SK-N-SH treated with all-trans-retinoic acid at 6 μM for 48 hours (cell line): Measurements from ENCODE around the gene AUTS2.

Experiments
- ATAC-seq: fragments of 200-7000 bp; cut with Tn5 transposase; 3 replicates; pipeline ENCODE4 v1.9.1; 2020; ENCODE audit warnings: mild to moderate bottlenecking, moderate library complexity
- ARNTL ChIP-seq: fragments of 450-650 bp; formaldehyde crosslinking; IDR thresholded peaks from 2 replicates; pipeline ENCODE4 v1.5.0; 2020; ENCODE audit warnings: low read depth, mild to moderate bottlenecking, moderate library complexity, borderline replicate concordance
- BACH2 ChIP-seq: fragments of 250-450 bp; sonication (Bioruptor Pico); IDR thresholded peaks from 2 replicates; pipeline ENCODE4 v1.9.0; 2021; ENCODE audit warnings: mild to moderate bottlenecking, borderline replicate concordance
- CSDC2 ChIP-seq: fragments of 250-450 bp; sonication (Bioruptor Pico); IDR thresholded peaks from 2 replicates; pipeline ENCODE4 v1.5.0; 2020; ENCODE audit warnings: mild to moderate bottlenecking, moderate library complexity
- ESRRG ChIP-seq: fragments of 250-450 bp; sonication (Bioruptor Pico); IDR thresholded peaks from 2 replicates; pipeline ENCODE4 v1.6.1; 2021; ENCODE audit warnings: mild to moderate bottlenecking
- GLIS3 ChIP-seq: fragments of 250-450 bp; sonication (Bioruptor Pico); IDR thresholded peaks from 2 replicates; pipeline ENCODE4 v1.5.0; 2020; ENCODE audit warnings: mild to moderate bottlenecking, moderate library complexity
- ISL1 ChIP-seq: fragments of 250-450 bp; sonication (Bioruptor Pico); IDR thresholded peaks from 2 replicates; pipeline ENCODE4 v2.1.2; 2022; ENCODE audit warnings: mild to moderate bottlenecking, moderate library complexity
- OSR1 ChIP-seq: fragments of 250-450 bp; sonication (Bioruptor Pico); IDR thresholded peaks from 2 replicates; pipeline ENCODE4 v1.8.0; 2022; ENCODE audit warnings: moderate library complexity, mild to moderate bottlenecking, inconsistent platforms
- PPARA ChIP-seq: fragments of 250-450 bp; sonication (Bioruptor Pico); IDR thresholded peaks from 2 replicates; pipeline ENCODE4 v1.5.0; 2020; ENCODE audit warnings: mild to moderate bottlenecking, borderline replicate concordance
- RARB ChIP-seq: fragments of 250-450 bp; sonication (Bioruptor Pico); IDR thresholded peaks from 2 replicates; pipeline ENCODE4 v1.8.0; 2021; ENCODE audit warnings: mild to moderate bottlenecking, moderate library complexity
- SNAI2 ChIP-seq: fragments of 250-450 bp; sonication (Bioruptor Pico); IDR thresholded peaks from 2 replicates; pipeline ENCODE4 v1.5.0; 2020; ENCODE audit warnings: mild to moderate bottlenecking, moderate library complexity
- TCF4 ChIP-seq: fragments of 250-450 bp; sonication (Bioruptor Pico); IDR thresholded peaks from 2 replicates; pipeline ENCODE4 v1.8.0; 2021; ENCODE audit warnings: mild to moderate bottlenecking, moderate library complexity, borderline replicate concordance
- TOX ChIP-seq: fragments of 250-450 bp; sonication (Bioruptor Pico); IDR thresholded peaks from 2 replicates; pipeline ENCODE4 v1.8.0; 2021; ENCODE audit warnings: mild to moderate bottlenecking, moderate library complexity, borderline replicate concordance
- ZC3H10 ChIP-seq: fragments of 250-450 bp; sonication (Bioruptor Pico); IDR thresholded peaks from 2 replicates; pipeline ENCODE4 v1.5.1; 2021; ENCODE audit warnings: mild to moderate bottlenecking, moderate library complexity
- ZFP3 ChIP-seq: fragments of 250-450 bp; sonication (Bioruptor Pico); IDR thresholded peaks from 2 replicates; pipeline ENCODE4 v1.5.0; 2020; ENCODE audit warnings: mild to moderate bottlenecking, moderate library complexity
- ZFP30 ChIP-seq: fragments of 450-650 bp; formaldehyde crosslinking; IDR thresholded peaks from 2 replicates; pipeline ENCODE4 v1.5.0; 2022; ENCODE audit warnings: mild to moderate bottlenecking, moderate library complexity
- ZNF565 ChIP-seq: fragments of 450-650 bp; formaldehyde crosslinking; conservative IDR thresholded peaks from 2 replicates; pipeline ENCODE4 v1.5.0; 2020; ENCODE audit warnings: low read depth, mild to moderate bottlenecking, moderate library complexity
- ZNF70 ChIP-seq: fragments of 450-650 bp; formaldehyde crosslinking; IDR thresholded peaks from 2 replicates; pipeline ENCODE4 v1.5.0; 2020; ENCODE audit warnings: mild to moderate bottlenecking, moderate library complexity
- ZNF8 ChIP-seq: fragments of 450-650 bp; formaldehyde crosslinking; IDR thresholded peaks from 2 replicates; pipeline ENCODE4 v1.5.0; 2020; ENCODE audit warnings: mild to moderate bottlenecking, moderate library complexity
- TF ChIP-seq, protein P1 (sequence below): fragments of 250-450 bp; sonication (Bioruptor Pico); IDR thresholded peaks from 2 replicates; pipeline ENCODE4 v1.5.1; 2020; ENCODE audit warnings: low read depth, mild to moderate bottlenecking, moderate library complexity
- TF ChIP-seq, protein P2 (sequence below): fragments of 250-450 bp; sonication (Bioruptor Pico); IDR thresholded peaks from 2 replicates; pipeline ENCODE4 v1.5.1; 2021; ENCODE audit warnings: mild to moderate bottlenecking, moderate library complexity
- TF ChIP-seq, protein P3 (sequence below): fragments of 250-450 bp; sonication (Bioruptor Pico); IDR thresholded peaks from 2 replicates; pipeline ENCODE4 v1.8.0; 2020; ENCODE audit warnings: mild to moderate bottlenecking, moderate library complexity, borderline replicate concordance
- TF ChIP-seq, protein P4 (sequence below): fragments of 250-450 bp; sonication (Bioruptor Pico); IDR thresholded peaks from 2 replicates; pipeline ENCODE4 v1.5.0; 2020; ENCODE audit warnings: mild to moderate bottlenecking, moderate library complexity
- TF ChIP-seq, protein P5 (sequence below): fragments of 250-450 bp; sonication (Bioruptor Pico); IDR thresholded peaks from 2 replicates; pipeline ENCODE4 v1.8.0; 2021; ENCODE audit warnings: low read depth, mild to moderate bottlenecking, moderate library complexity, borderline replicate concordance

Gene AUTS2

DNA sequence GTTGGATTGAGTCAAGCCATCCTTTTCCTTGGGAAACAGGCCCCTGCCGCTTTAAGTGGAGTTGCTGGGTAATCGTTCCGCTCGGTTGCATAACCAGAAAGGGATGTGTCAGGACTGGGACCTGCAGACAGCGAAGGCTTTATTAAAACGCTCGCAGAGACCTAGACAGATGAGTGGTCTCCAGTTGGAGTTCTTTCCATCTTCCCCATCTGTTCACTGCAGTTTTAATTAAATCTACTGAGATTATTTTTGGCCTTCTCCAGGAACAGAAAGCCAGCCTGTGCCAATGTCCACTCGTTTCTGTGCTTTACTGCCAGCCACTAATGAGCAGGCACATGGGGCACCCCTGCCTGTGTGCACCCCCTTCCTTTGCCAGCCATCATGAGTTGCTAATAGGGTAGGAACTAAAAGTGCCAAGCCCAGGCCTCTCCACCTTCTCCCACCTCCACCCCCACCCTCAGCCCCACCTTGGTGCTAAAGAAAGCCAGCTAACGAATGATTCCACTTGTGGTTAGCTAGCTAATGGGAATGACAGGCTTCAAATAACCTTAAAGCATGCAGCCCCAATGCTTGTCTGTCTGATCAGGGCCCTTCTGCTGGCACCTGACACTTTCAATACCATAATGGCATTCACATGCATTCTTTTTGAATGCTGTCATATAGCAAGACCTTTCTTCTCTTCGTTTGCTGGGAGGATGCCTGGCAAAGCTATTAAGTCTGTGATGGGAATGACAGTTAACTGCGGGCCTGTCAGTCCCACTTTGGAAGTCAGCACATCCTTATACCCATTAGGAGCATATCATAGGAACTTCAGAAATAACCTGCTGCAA is 976.9 kb downstream of the AUTS2 start:
- TF ChIP-seq ZNF8 (CRISPR knock-in tag) (0 out of 2 replicates have a peak, but pooled peaks have one; percentile 45), ESRRG (peak; percentile 76; the same call in 1 of the 2 replicates), TOX (CRISPR knock-in tag) (peak; percentile 56; the same call in 1 of the 2 replicates), ZNF70 (CRISPR knock-in tag) (0 out of 2 replicates have a peak, but pooled peaks have one; percentile 36), TCF4 (CRISPR knock-in tag) (peak; percentile 65; the same call in 1 of the 2 replicates), GLIS3 (CRISPR knock-in tag) (peak; percentile 84), OSR1 (no peak), CSDC2 (CRISPR knock-in tag) (peak; percentile 53; the same call in 1 of the 2 replicates), SNAI2 (CRISPR knock-in tag) (peak; percentile 95), RARB (CRISPR knock-in tag) (no peak), ISL1 (CRISPR knock-in tag) (peak; percentile 98), ZFP30 (CRISPR knock-in tag) (no peak), ZNF565 (CRISPR knock-in tag) (no peak), BACH2 (CRISPR knock-in tag) (no peak), ZFP3 (CRISPR knock-in tag) (peak; percentile 69), ARNTL (CRISPR knock-in tag) (no peak), PPARA (CRISPR knock-in tag) (no peak), ZC3H10 (no peak)
- TF ChIP-seq, protein P1, sequence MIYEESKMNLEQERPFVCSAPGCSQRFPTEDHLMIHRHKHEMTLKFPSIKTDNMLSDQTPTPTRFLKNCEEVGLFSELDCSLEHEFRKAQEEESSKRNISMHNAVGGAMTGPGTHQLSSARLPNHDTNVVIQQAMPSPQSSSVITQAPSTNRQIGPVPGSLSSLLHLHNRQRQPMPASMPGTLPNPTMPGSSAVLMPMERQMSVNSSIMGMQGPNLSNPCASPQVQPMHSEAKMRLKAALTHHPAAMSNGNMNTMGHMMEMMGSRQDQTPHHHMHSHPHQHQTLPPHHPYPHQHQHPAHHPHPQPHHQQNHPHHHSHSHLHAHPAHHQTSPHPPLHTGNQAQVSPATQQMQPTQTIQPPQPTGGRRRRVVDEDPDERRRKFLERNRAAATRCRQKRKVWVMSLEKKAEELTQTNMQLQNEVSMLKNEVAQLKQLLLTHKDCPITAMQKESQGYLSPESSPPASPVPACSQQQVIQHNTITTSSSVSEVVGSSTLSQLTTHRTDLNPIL = peak; percentile 93
- TF ChIP-seq, protein P2, sequence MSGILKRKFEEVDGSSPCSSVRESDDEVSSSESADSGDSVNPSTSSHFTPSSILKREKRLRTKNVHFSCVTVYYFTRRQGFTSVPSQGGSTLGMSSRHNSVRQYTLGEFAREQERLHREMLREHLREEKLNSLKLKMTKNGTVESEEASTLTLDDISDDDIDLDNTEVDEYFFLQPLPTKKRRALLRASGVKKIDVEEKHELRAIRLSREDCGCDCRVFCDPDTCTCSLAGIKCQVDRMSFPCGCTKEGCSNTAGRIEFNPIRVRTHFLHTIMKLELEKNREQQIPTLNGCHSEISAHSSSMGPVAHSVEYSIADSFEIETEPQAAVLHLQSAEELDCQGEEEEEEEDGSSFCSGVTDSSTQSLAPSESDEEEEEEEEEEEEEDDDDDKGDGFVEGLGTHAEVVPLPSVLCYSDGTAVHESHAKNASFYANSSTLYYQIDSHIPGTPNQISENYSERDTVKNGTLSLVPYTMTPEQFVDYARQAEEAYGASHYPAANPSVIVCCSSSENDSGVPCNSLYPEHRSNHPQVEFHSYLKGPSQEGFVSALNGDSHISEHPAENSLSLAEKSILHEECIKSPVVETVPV (CRISPR knock-in tag) = 0 out of 2 replicates have a peak, but pooled peaks have one; percentile 14
- TF ChIP-seq, protein P3, sequence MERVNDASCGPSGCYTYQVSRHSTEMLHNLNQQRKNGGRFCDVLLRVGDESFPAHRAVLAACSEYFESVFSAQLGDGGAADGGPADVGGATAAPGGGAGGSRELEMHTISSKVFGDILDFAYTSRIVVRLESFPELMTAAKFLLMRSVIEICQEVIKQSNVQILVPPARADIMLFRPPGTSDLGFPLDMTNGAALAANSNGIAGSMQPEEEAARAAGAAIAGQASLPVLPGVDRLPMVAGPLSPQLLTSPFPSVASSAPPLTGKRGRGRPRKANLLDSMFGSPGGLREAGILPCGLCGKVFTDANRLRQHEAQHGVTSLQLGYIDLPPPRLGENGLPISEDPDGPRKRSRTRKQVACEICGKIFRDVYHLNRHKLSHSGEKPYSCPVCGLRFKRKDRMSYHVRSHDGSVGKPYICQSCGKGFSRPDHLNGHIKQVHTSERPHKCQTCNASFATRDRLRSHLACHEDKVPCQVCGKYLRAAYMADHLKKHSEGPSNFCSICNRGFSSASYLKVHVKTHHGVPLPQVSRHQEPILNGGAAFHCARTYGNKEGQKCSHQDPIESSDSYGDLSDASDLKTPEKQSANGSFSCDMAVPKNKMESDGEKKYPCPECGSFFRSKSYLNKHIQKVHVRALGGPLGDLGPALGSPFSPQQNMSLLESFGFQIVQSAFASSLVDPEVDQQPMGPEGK = peak; percentile 13; the same call in 1 of the 2 replicates
- TF ChIP-seq, protein P4, sequence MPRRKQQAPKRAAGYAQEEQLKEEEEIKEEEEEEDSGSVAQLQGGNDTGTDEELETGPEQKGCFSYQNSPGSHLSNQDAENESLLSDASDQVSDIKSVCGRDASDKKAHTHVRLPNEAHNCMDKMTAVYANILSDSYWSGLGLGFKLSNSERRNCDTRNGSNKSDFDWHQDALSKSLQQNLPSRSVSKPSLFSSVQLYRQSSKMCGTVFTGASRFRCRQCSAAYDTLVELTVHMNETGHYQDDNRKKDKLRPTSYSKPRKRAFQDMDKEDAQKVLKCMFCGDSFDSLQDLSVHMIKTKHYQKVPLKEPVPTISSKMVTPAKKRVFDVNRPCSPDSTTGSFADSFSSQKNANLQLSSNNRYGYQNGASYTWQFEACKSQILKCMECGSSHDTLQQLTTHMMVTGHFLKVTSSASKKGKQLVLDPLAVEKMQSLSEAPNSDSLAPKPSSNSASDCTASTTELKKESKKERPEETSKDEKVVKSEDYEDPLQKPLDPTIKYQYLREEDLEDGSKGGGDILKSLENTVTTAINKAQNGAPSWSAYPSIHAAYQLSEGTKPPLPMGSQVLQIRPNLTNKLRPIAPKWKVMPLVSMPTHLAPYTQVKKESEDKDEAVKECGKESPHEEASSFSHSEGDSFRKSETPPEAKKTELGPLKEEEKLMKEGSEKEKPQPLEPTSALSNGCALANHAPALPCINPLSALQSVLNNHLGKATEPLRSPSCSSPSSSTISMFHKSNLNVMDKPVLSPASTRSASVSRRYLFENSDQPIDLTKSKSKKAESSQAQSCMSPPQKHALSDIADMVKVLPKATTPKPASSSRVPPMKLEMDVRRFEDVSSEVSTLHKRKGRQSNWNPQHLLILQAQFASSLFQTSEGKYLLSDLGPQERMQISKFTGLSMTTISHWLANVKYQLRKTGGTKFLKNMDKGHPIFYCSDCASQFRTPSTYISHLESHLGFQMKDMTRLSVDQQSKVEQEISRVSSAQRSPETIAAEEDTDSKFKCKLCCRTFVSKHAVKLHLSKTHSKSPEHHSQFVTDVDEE (CRISPR knock-in tag) = peak; percentile 85
- TF ChIP-seq, protein P5, sequence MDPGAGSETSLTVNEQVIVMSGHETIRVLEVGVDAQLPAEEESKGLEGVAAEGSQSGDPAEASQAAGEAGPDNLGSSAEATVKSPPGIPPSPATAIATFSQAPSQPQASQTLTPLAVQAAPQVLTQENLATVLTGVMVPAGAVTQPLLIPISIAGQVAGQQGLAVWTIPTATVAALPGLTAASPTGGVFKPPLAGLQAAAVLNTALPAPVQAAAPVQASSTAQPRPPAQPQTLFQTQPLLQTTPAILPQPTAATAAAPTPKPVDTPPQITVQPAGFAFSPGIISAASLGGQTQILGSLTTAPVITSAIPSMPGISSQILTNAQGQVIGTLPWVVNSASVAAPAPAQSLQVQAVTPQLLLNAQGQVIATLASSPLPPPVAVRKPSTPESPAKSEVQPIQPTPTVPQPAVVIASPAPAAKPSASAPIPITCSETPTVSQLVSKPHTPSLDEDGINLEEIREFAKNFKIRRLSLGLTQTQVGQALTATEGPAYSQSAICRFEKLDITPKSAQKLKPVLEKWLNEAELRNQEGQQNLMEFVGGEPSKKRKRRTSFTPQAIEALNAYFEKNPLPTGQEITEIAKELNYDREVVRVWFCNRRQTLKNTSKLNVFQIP (CRISPR knock-in tag) = no peak
- peak; percentile 85 for ATAC-seq

DNA sequence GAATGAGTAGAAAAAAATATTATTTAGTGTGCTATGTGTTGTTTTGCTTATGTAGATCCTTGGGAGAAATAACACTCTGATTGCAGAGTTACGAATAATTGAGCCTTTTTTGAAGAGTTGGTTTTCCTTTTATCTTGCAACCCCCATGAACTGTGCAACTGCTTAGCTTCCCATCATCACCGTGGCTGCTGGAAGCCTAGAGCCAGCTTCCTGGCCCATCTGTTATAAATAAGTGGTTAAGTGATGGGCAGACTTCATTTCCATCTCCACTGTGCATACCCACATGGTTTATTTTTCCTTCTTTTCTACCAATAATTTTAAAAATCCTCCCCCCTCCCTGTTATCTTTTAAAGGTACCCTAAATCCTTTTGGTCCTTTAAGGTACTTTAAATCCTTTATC is 978.8 kb downstream of the AUTS2 start:
- ATAC-seq = no peak
- no peak for TF ChIP-seq CSDC2 (CRISPR knock-in tag)
- TF ChIP-seq, protein P5 (CRISPR knock-in tag) = no peak
- no peak for TF ChIP-seq ARNTL (CRISPR knock-in tag)
- no peak for TF ChIP-seq OSR1
- TF ChIP-seq, protein P2 (CRISPR knock-in tag) = no peak
- TF ChIP-seq ZC3H10 = no peak
- no peak for TF ChIP-seq TOX (CRISPR knock-in tag)
- no peak for TF ChIP-seq GLIS3 (CRISPR knock-in tag)
- TF ChIP-seq SNAI2 (CRISPR knock-in tag) = no peak
- TF ChIP-seq, protein P4 (CRISPR knock-in tag) = no peak
